HepG2 (cell line): ENCODE results near the gene VWCE. TPM values are rescaled to one million over a fixed set of nuclear protein-coding genes. Genes with fewer than 3 reads are reported as not detected.

Experiments
- CREB1 ChIP-seq, 2 experiments: fragments of 450-650 bp in 1 of 2; IDR thresholded peaks; 2 replicates each; pipeline ENCODE4 v1.6.1; 2016 to 2017; ENCODE audit warnings: control low read depth in 1 of 2, mild to moderate bottlenecking in 1 of 2, missing compliant biosample characterization in 1 of 2, missing genetic modification characterization in 1 of 2
- KDM5A ChIP-seq: fragments of 200-600 bp; sonication (generic); IDR thresholded peaks from 2 replicates; pipeline ENCODE4 v1.7.0; 2018; ENCODE audit warnings: antibody characterized with exemption, mild to moderate bottlenecking, low read length, borderline replicate concordance
- PHB2 ChIP-seq: fragments of 450-650 bp; IDR thresholded peaks from 2 replicates; pipeline ENCODE4 v1.6.1; 2018; ENCODE audit not compliant: partially characterized antibody
- PPARG ChIP-seq: conservative IDR thresholded peaks from 2 replicates; pipeline ENCODE4 v1.6.1; 2016; ENCODE audit warnings: missing biosample characterization, missing genetic modification reagents
- ZFP41 ChIP-seq: sonication (generic); formaldehyde crosslinking; IDR thresholded peaks from 2 replicates; pipeline ENCODE4 v1.4.0; 2020; ENCODE audit warnings: mild to moderate bottlenecking, missing genetic modification reagents, borderline replicate concordance
- ZNF790 ChIP-seq: sonication (generic); formaldehyde crosslinking; IDR thresholded peaks from 2 replicates; pipeline ENCODE4 v1.8.0; 2022; ENCODE audit warnings: missing genetic modification reagents, mild to moderate bottlenecking, borderline replicate concordance
- polyA plus RNA-seq, 8 experiments: library from polyadenylated mRNA; depleted of rRNA in 3 of 8; stranded (reverse) in 7 of 8; unstranded in 1 of 8; fragments of >200 nt; fragmentation: Illumina TruSeq in 4 of 8; extraction: Trizol in 4 of 8; gene quantifications; 2 replicates each; pipeline versions ENCODE4 v1.2.1 to v1.2.3, GENCODE V29; 2011 to 2016; ENCODE audit warnings: low read depth in 4 of 8, missing spikeins in 1 of 8, mixed read lengths in 1 of 8; ENCODE audit not compliant: insufficient read depth in 1 of 8
- total RNA-seq, 5 experiments: library from RNA; depleted of rRNA; stranded (reverse); fragments of >200 nt; fragmentation: Illumina TruSeq; extraction: Trizol; gene quantifications; 2 replicates each; pipeline ENCODE4 v1.2.3, GENCODE V29; 2016; ENCODE audit warnings: low read depth in 1 of 5
- TF ChIP-seq, protein P1 (sequence below): sonication (generic); formaldehyde crosslinking; IDR thresholded peaks from 2 replicates; pipeline ENCODE4 v1.5.0; 2020; ENCODE audit warnings: mild to moderate bottlenecking, missing genetic modification reagents, borderline replicate concordance
- TF ChIP-seq, protein P2 (sequence below): sonication (generic); formaldehyde crosslinking; IDR thresholded peaks from 2 replicates; pipeline ENCODE4 v1.4.0; 2020; ENCODE audit warnings: missing genetic modification reagents, borderline replicate concordance
- TF ChIP-seq, protein P3 (sequence below): sonication (generic); formaldehyde crosslinking; IDR thresholded peaks from 2 replicates; pipeline ENCODE4 v1.8.0; 2022; ENCODE audit warnings: low read depth, missing genetic modification reagents
- TF ChIP-seq, protein P4 (sequence below): sonication (generic); formaldehyde crosslinking; IDR thresholded peaks from 2 replicates; pipeline ENCODE4 v1.8.1; 2023; ENCODE audit warnings: mild to moderate bottlenecking, missing genetic modification reagents

VWCE gene
- total and polyA plus RNA-seq, 2 of the 13 experiments (the other 11 are each of a cell fraction or from before 2014, with no cell fraction given) = 27.6 to 58.3 TPM

GRCh38 chr11:61294717-61295595, at the start of gene VWCE (continued):
- TF ChIP-seq, protein P1, sequence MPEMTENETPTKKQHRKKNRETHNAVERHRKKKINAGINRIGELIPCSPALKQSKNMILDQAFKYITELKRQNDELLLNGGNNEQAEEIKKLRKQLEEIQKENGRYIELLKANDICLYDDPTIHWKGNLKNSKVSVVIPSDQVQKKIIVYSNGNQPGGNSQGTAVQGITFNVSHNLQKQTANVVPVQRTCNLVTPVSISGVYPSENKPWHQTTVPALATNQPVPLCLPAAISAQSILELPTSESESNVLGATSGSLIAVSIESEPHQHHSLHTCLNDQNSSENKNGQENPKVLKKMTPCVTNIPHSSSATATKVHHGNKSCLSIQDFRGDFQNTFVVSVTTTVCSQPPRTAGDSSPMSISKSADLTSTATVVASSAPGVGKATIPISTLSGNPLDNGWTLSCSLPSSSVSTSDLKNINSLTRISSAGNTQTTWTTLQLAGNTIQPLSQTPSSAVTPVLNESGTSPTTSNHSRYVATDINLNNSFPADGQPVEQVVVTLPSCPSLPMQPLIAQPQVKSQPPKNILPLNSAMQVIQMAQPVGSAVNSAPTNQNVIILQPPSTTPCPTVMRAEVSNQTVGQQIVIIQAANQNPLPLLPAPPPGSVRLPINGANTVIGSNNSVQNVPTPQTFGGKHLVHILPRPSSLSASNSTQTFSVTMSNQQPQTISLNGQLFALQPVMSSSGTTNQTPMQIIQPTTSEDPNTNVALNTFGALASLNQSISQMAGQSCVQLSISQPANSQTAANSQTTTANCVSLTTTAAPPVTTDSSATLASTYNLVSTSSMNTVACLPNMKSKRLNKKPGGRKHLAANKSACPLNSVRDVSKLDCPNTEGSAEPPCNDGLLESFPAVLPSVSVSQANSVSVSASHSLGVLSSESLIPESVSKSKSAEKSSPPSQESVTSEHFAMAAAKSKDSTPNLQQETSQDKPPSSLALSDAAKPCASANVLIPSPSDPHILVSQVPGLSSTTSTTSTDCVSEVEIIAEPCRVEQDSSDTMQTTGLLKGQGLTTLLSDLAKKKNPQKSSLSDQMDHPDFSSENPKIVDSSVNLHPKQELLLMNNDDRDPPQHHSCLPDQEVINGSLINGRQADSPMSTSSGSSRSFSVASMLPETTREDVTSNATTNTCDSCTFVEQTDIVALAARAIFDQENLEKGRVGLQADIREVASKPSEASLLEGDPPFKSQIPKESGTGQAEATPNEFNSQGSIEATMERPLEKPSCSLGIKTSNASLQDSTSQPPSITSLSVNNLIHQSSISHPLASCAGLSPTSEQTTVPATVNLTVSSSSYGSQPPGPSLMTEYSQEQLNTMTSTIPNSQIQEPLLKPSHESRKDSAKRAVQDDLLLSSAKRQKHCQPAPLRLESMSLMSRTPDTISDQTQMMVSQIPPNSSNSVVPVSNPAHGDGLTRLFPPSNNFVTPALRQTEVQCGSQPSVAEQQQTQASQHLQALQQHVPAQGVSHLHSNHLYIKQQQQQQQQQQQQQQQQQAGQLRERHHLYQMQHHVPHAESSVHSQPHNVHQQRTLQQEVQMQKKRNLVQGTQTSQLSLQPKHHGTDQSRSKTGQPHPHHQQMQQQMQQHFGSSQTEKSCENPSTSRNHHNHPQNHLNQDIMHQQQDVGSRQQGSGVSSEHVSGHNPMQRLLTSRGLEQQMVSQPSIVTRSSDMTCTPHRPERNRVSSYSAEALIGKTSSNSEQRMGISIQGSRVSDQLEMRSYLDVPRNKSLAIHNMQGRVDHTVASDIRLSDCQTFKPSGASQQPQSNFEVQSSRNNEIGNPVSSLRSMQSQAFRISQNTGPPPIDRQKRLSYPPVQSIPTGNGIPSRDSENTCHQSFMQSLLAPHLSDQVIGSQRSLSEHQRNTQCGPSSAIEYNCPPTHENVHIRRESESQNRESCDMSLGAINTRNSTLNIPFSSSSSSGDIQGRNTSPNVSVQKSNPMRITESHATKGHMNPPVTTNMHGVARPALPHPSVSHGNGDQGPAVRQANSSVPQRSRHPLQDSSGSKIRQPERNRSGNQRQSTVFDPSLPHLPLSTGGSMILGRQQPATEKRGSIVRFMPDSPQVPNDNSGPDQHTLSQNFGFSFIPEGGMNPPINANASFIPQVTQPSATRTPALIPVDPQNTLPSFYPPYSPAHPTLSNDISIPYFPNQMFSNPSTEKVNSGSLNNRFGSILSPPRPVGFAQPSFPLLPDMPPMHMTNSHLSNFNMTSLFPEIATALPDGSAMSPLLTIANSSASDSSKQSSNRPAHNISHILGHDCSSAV (CRISPR knock-in tag) = no peak
- TF ChIP-seq KDM5A = no peak; the same call in 1 of the 2 replicates
- TF ChIP-seq, protein P2, sequence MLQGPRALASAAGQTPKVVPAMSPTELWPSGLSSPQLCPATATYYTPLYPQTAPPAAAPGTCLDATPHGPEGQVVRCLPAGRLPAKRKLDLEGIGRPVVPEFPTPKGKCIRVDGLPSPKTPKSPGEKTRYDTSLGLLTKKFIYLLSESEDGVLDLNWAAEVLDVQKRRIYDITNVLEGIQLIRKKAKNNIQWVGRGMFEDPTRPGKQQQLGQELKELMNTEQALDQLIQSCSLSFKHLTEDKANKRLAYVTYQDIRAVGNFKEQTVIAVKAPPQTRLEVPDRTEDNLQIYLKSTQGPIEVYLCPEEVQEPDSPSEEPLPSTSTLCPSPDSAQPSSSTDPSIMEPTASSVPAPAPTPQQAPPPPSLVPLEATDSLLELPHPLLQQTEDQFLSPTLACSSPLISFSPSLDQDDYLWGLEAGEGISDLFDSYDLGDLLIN (CRISPR knock-in tag) = no peak
- TF ChIP-seq, protein P3, sequence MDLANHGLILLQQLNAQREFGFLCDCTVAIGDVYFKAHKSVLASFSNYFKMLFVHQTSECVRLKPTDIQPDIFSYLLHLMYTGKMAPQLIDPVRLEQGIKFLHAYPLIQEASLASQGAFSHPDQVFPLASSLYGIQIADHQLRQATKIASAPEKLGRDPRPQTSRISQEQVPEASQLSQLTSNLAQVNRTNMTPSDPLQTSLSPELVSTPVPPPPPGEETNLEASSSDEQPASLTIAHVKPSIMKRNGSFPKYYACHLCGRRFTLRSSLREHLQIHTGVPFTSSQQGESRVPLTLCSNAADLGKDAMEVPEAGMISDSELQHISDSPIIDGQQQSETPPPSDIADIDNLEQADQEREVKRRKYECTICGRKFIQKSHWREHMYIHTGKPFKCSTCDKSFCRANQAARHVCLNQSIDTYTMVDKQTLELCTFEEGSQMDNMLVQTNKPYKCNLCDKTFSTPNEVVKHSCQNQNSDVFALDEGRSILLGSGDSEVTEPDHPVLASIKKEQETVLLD (CRISPR knock-in tag) = peak; percentile 72
- TF ChIP-seq ZNF790 = no peak
- TF ChIP-seq PHB2 = no peak
- TF ChIP-seq CREB1 (IDR thresholded peaks at IDR 0.05) = no peak
- TF ChIP-seq CREB1 (CRISPR knock-in tag; IDR thresholded peaks at IDR 0.05) = no peak
- TF ChIP-seq ZFP41 = no peak
- TF ChIP-seq, protein P4, sequence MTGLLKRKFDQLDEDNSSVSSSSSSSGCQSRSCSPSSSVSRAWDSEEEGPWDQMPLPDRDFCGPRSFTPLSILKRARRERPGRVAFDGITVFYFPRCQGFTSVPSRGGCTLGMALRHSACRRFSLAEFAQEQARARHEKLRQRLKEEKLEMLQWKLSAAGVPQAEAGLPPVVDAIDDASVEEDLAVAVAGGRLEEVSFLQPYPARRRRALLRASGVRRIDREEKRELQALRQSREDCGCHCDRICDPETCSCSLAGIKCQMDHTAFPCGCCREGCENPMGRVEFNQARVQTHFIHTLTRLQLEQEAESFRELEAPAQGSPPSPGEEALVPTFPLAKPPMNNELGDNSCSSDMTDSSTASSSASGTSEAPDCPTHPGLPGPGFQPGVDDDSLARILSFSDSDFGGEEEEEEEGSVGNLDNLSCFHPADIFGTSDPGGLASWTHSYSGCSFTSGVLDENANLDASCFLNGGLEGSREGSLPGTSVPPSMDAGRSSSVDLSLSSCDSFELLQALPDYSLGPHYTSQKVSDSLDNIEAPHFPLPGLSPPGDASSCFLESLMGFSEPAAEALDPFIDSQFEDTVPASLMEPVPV (CRISPR knock-in tag) = no peak; the same call in 1 of the 2 replicates
- TF ChIP-seq PPARG = 0 out of 2 replicates have a peak, but pooled peaks have one; percentile 23
